Effector memory CD8-positive, alpha-beta T cell (primary cell): ENCODE data around the gene LNPK.
"Not testable (repeated sequence)": the region's sequence is repeated elsewhere in the genome, so short reads cannot be mapped to it uniquely, and the experiment has no call there.

ENCODE experiments used
- ATAC-seq: fragments of 150-1000 bp; cut with Tn5 transposase; replicated peaks from 2 replicates; pipeline ENCODE4 v1.10.0; 2021; ENCODE audit warnings: mild to moderate bottlenecking, moderate library complexity
- DNase-seq, 3 experiments: peaks; one replicate each; pipeline ENCODE4 v3.0.0; 2021
- H3K27ac Mint-ChIP-seq, 2 donors: one replicate each; pipeline ENCODE4 v1.8.0; 2022; ENCODE audit warnings: mild to moderate bottlenecking in 2 of 2, mixed read lengths in 2 of 2, moderate library complexity in 2 of 2
- H3K27me3 Mint-ChIP-seq, 2 donors: one replicate each; pipeline ENCODE4 v1.8.0; 2022; ENCODE audit warnings: mixed read lengths in 2 of 2
- H3K36me3 Mint-ChIP-seq: one replicate; pipeline ENCODE4 v1.8.0; 2022; ENCODE audit warnings: mild to moderate bottlenecking, moderate library complexity, mixed read lengths; ENCODE audit not compliant: insufficient read depth
- H3K4me1 Mint-ChIP-seq, 2 donors: one replicate each; pipeline ENCODE4 v1.8.0; 2022; ENCODE audit warnings: low read depth in 2 of 2, mixed read lengths in 2 of 2
- H3K4me3 Mint-ChIP-seq, 2 donors: one replicate each; pipeline ENCODE4 v1.8.0; 2022; ENCODE audit warnings: mild to moderate bottlenecking in 2 of 2, mixed read lengths in 2 of 2, moderate library complexity in 2 of 2
- H3K9me3 Mint-ChIP-seq, 2 donors: one replicate each; pipeline ENCODE4 v1.8.0; 2022; ENCODE audit warnings: mixed read lengths in 2 of 2

LNPK gene

GRCh38 chr2:175918935-175919334 lies 83.1 kb downstream of the LNPK start:
- no peak for DNase-seq
- no peak for ATAC-seq
- H3K27ac Mint-ChIP-seq = no peak overlapping the region
- peaks cover 0 to 9% of the 10 kb centered on the region in 2 donors for H3K27me3 Mint-ChIP-seq
- peaks cover 4% of the 10 kb centered on the region for H3K36me3 Mint-ChIP-seq
- H3K9me3 Mint-ChIP-seq = no peaks in the 10 kb centered on the region
- no peaks in the 10 kb centered on the region for H3K4me1 Mint-ChIP-seq
- no peak overlapping the region for H3K4me3 Mint-ChIP-seq

GRCh38 chr2:175914846-175915245 lies 87.2 kb downstream of the LNPK start:
- no peak overlapping the region for H3K4me3 Mint-ChIP-seq
- ATAC-seq (no peak), DNase-seq (no peak)
- no peaks in the 10 kb centered on the region for H3K9me3 Mint-ChIP-seq
- no peaks in the 10 kb centered on the region for H3K4me1 Mint-ChIP-seq
- H3K27me3 Mint-ChIP-seq = peaks cover 24 to 34% of the 10 kb centered on the region in 2 donors
- no peaks in the 10 kb centered on the region for H3K36me3 Mint-ChIP-seq
- H3K27ac Mint-ChIP-seq = no peak overlapping the region

- H3K27me3 Mint-ChIP-seq = peaks cover 24 to 36% of the 10 kb centered on the region in 2 donors
- ATAC-seq, H3K4me3 Mint-ChIP-seq, H3K27ac Mint-ChIP-seq, DNase-seq, H3K9me3 Mint-ChIP-seq, H3K36me3 Mint-ChIP-seq, H3K4me1 Mint-ChIP-seq: not testable (repeated sequence)
These were observed 88.0 kb downstream of the LNPK start for GRCh38 chr2:175913849-175914743.

GRCh38 chr2:175913267-175913666 lies 88.8 kb downstream of the LNPK start:
- H3K27me3 Mint-ChIP-seq = peaks cover 24 to 36% of the 10 kb centered on the region in 2 donors
- DNase-seq, H3K4me1 Mint-ChIP-seq, H3K36me3 Mint-ChIP-seq, ATAC-seq, H3K9me3 Mint-ChIP-seq, H3K27ac Mint-ChIP-seq, H3K4me3 Mint-ChIP-seq: not testable (repeated sequence)

- Mint-ChIP-seq H3K9me3 (no peaks in the 10 kb centered on the region), H3K27me3 (peaks cover 38 to 47% of the 10 kb centered on the region in 2 donors), H3K27ac (no peak overlapping the region), H3K4me3 (no peak overlapping the region), H3K36me3 (no peaks in the 10 kb centered on the region), H3K4me1 (no peaks in the 10 kb centered on the region)
- ATAC-seq = no peak
- no peak for DNase-seq
These were observed 98.0 kb downstream of the LNPK start for GRCh38 chr2:175904035-175904434.

- Mint-ChIP-seq H3K9me3 (no peaks in the 10 kb centered on the region), H3K4me3 (no peak overlapping the region), H3K36me3 (no peaks in the 10 kb centered on the region), H3K27me3 (peaks cover 39 to 52% of the 10 kb centered on the region in 2 donors), H3K4me1 (no peaks in the 10 kb centered on the region), H3K27ac (no peak overlapping the region)
- no peak for ATAC-seq
- no peak for DNase-seq
These were observed 98.6 kb downstream of the LNPK start for GRCh38 chr2:175903384-175903936.

- H3K27me3 Mint-ChIP-seq = peaks cover 39 to 54% of the 10 kb centered on the region in 2 donors
- H3K36me3 Mint-ChIP-seq, H3K9me3 Mint-ChIP-seq, H3K4me3 Mint-ChIP-seq, H3K4me1 Mint-ChIP-seq, DNase-seq, H3K27ac Mint-ChIP-seq, ATAC-seq: not testable (repeated sequence)
These were observed 106.1 kb downstream of the LNPK start for GRCh38 chr2:175895957-175896356.

- H3K4me3 Mint-ChIP-seq = no peak overlapping the region
- H3K9me3 Mint-ChIP-seq = peaks cover 0 to 4% of the 10 kb centered on the region in 2 donors
- H3K27ac Mint-ChIP-seq = no peak overlapping the region
- DNase-seq (no peak), ATAC-seq (no peak)
- H3K4me1 Mint-ChIP-seq = no peaks in the 10 kb centered on the region
- peaks cover 54 to 56% of the 10 kb centered on the region in 2 donors for H3K27me3 Mint-ChIP-seq
- no peaks in the 10 kb centered on the region for H3K36me3 Mint-ChIP-seq
These were observed 110.0 kb downstream of the LNPK start for GRCh38 chr2:175892046-175892445.

- ATAC-seq = no peak
- Mint-ChIP-seq H3K27ac (no peak overlapping the region), H3K4me3 (no peak overlapping the region), H3K4me1 (no peaks in the 10 kb centered on the region), H3K27me3 (peaks cover 54 to 56% of the 10 kb centered on the region in 2 donors), H3K9me3 (peaks cover 0 to 2% of the 10 kb centered on the region in 2 donors), H3K36me3 (no peaks in the 10 kb centered on the region)
- no peak for DNase-seq
These were observed 111.3 kb downstream of the LNPK start for GRCh38 chr2:175890636-175891242.

GRCh38 chr2:175889701-175890302 lies 112.3 kb downstream of the LNPK start:
- Mint-ChIP-seq H3K36me3 (no peaks in the 10 kb centered on the region), H3K4me1 (no peaks in the 10 kb centered on the region), H3K9me3 (peaks cover 0 to 2% of the 10 kb centered on the region in 2 donors), H3K27ac (no peak overlapping the region), H3K27me3 (peaks cover 54 to 57% of the 10 kb centered on the region in 2 donors), H3K4me3 (no peak overlapping the region)
- ATAC-seq (no peak), DNase-seq (no peak)

- Mint-ChIP-seq H3K4me1 (no peaks in the 10 kb centered on the region), H3K36me3 (no peaks in the 10 kb centered on the region), H3K27ac (no peak overlapping the region), H3K27me3 (peaks cover 40 to 56% of the 10 kb centered on the region in 2 donors), H3K4me3 (no peak overlapping the region), H3K9me3 (no peaks in the 10 kb centered on the region)
- DNase-seq = no peak
- ATAC-seq = no peak
These were observed 114.3 kb downstream of the LNPK start for GRCh38 chr2:175887776-175888175.

GRCh38 chr2:175884697-175885393 lies 117.2 kb downstream of the LNPK start:
- Mint-ChIP-seq H3K4me3 (no peak overlapping the region), H3K27ac (no peak overlapping the region), H3K36me3 (no peaks in the 10 kb centered on the region), H3K27me3 (peaks cover 28 to 38% of the 10 kb centered on the region in 2 donors), H3K4me1 (no peaks in the 10 kb centered on the region), H3K9me3 (no peaks in the 10 kb centered on the region)
- no peak for ATAC-seq
- no peak for DNase-seq

- H3K36me3 Mint-ChIP-seq = no peaks in the 10 kb centered on the region
- no peaks in the 10 kb centered on the region for H3K9me3 Mint-ChIP-seq
- no peak overlapping the region for H3K4me3 Mint-ChIP-seq
- DNase-seq (no peak), ATAC-seq (no peak)
- no peak overlapping the region for H3K27ac Mint-ChIP-seq
- no peaks in the 10 kb centered on the region for H3K4me1 Mint-ChIP-seq
- H3K27me3 Mint-ChIP-seq = peaks cover 18 to 27% of the 10 kb centered on the region in 2 donors
These were observed 118.4 kb downstream of the LNPK start for GRCh38 chr2:175883586-175884194.
